H9 (cell line): Measurements from ENCODE around the gene FYN. TPM values are rescaled to one million over a fixed set of nuclear protein-coding genes. Genes with fewer than 3 reads are reported as not detected.

Experiments
- DNase-seq: peaks from one replicate; pipeline ENCODE4 v3.0.0-alpha.2; 2017
- H2AFZ ChIP-seq: one replicate; pipeline ENCODE4 v1.6.1; 2013; ENCODE audit warnings: mild to moderate bottlenecking, low read length, control low read depth, moderate library complexity
- H2AK5ac ChIP-seq: 2 replicates; pipeline ENCODE4 v1.6.1; 2013; ENCODE audit warnings: low read length, control low read depth, mixed read lengths; ENCODE audit not compliant: insufficient read length
- H2BK120ac ChIP-seq: one replicate; pipeline ENCODE4 v1.6.1; 2013; ENCODE audit warnings: low read depth, mild to moderate bottlenecking, low read length, control low read depth, inconsistent platforms; ENCODE audit not compliant: poor library complexity, severe bottlenecking
- H2BK12ac ChIP-seq: 2 replicates; pipeline ENCODE4 v1.6.1; 2013; ENCODE audit warnings: low read length, control low read depth, mixed read lengths, low read depth; ENCODE audit not compliant: insufficient read length
- H2BK15ac ChIP-seq: 2 replicates; pipeline ENCODE4 v1.6.1; 2013; ENCODE audit warnings: low read depth, low read length, control low read depth
- H2BK20ac ChIP-seq: one replicate; pipeline ENCODE4 v1.6.1; 2013; ENCODE audit warnings: low read depth, mild to moderate bottlenecking, low read length, control low read depth, inconsistent platforms; ENCODE audit not compliant: poor library complexity, severe bottlenecking
- H2BK5ac ChIP-seq: 2 replicates; pipeline ENCODE4 v1.6.1; 2013; ENCODE audit warnings: low read length, control low read depth, mixed read lengths; ENCODE audit not compliant: insufficient read length
- H3K14ac ChIP-seq: 2 replicates; pipeline ENCODE4 v1.6.1; 2013; ENCODE audit warnings: low read length, control low read depth; ENCODE audit not compliant: insufficient read depth
- H3K18ac ChIP-seq: 2 replicates; pipeline ENCODE4 v1.6.1; 2013; ENCODE audit warnings: low read depth, mild to moderate bottlenecking, mixed read lengths, low read length, control low read depth; ENCODE audit not compliant: insufficient read length
- H3K23ac ChIP-seq: 2 replicates; pipeline ENCODE4 v1.6.1; 2013; ENCODE audit warnings: low read length, control low read depth, mixed read lengths, low read depth; ENCODE audit not compliant: insufficient read length
- H3K23me2 ChIP-seq: 2 replicates; pipeline ENCODE4 v1.6.1; 2013; ENCODE audit warnings: low read depth, mild to moderate bottlenecking, mixed read lengths, low read length, control low read depth; ENCODE audit not compliant: insufficient read length, poor library complexity, severe bottlenecking
- H3K27ac ChIP-seq: 2 replicates; pipeline ENCODE4 v1.5.1; 2013; ENCODE audit warnings: low read length, control low read depth, mixed read lengths, low read depth; ENCODE audit not compliant: insufficient read length
- H3K27me3 ChIP-seq: 2 replicates; pipeline ENCODE4 v1.6.1; 2013; ENCODE audit warnings: low read length, control low read depth, inconsistent platforms; ENCODE audit not compliant: insufficient read depth
- H3K4ac ChIP-seq: 2 replicates; pipeline ENCODE4 v1.6.1; 2013; ENCODE audit warnings: low read depth, mild to moderate bottlenecking, control low read depth, inconsistent platforms, low read length, moderate library complexity
- H3K4me1 ChIP-seq: 2 replicates; pipeline ENCODE4 v1.6.1; 2013; ENCODE audit warnings: low read length, control low read depth, inconsistent platforms; ENCODE audit not compliant: insufficient read depth
- H3K4me2 ChIP-seq: 2 replicates; pipeline ENCODE4 v1.6.1; 2013; ENCODE audit warnings: low read length, control low read depth, mixed read lengths; ENCODE audit not compliant: insufficient read length, insufficient read depth
- H3K56ac ChIP-seq: 2 replicates; pipeline ENCODE4 v1.6.1; 2013; ENCODE audit warnings: low read depth, mild to moderate bottlenecking, mixed read lengths, low read length, control low read depth; ENCODE audit not compliant: insufficient read length
- H3K79me1 ChIP-seq: 2 replicates; pipeline ENCODE4 v1.6.1; 2013; ENCODE audit warnings: low read depth, mild to moderate bottlenecking, moderate library complexity, low read length, control low read depth, inconsistent platforms; ENCODE audit not compliant: insufficient read depth, poor library complexity, severe bottlenecking
- H3K79me2 ChIP-seq: 2 replicates; pipeline ENCODE4 v1.6.1; 2013; ENCODE audit warnings: low read length, control low read depth, inconsistent platforms; ENCODE audit not compliant: insufficient read depth
- H3K9ac ChIP-seq: 2 replicates; pipeline ENCODE4 v1.6.1; 2013; ENCODE audit warnings: low read length, control low read depth, mixed read lengths; ENCODE audit not compliant: insufficient read length; ENCODE audit errors: extremely low read depth
- H3K9me3 ChIP-seq: one replicate; pipeline ENCODE4 v1.6.1; 2013; ENCODE audit warnings: low read depth, low read length, inconsistent platforms; ENCODE audit not compliant: control insufficient read depth
- H3T11ph ChIP-seq: one replicate; pipeline ENCODE4 v1.6.1; 2013; ENCODE audit warnings: mild to moderate bottlenecking, low read length, control low read depth, inconsistent platforms
- H4K20me1 ChIP-seq: one replicate; pipeline ENCODE4 v1.6.1; 2013; ENCODE audit not compliant: control insufficient read depth, insufficient read length, insufficient read depth
- H4K5ac ChIP-seq: 2 replicates; pipeline ENCODE4 v1.6.1; 2013; ENCODE audit warnings: low read depth, mild to moderate bottlenecking, mixed read lengths, low read length, control low read depth; ENCODE audit not compliant: insufficient read length
- H4K8ac ChIP-seq: replicated peaks from 2 replicates; pipeline ENCODE4 v1.6.1; 2013; ENCODE audit warnings: low read length, control low read depth, mixed read lengths, low read depth; ENCODE audit not compliant: insufficient read length
- H4K91ac ChIP-seq: 2 replicates; pipeline ENCODE4 v1.6.1; 2013; ENCODE audit warnings: low read depth, mild to moderate bottlenecking, moderate library complexity, mixed read lengths, low read length, control low read depth; ENCODE audit not compliant: insufficient read length
- H3K27ac Mint-ChIP-seq, 3 experiments: 2 replicates in 2 of 3; 3 replicates in 1 of 3; pipeline ENCODE4 v1.8.0; 2020 to 2021; ENCODE audit warnings: mixed read lengths in 3 of 3, mild to moderate bottlenecking in 1 of 3, moderate library complexity in 1 of 3
- H3K27me3 Mint-ChIP-seq: 2 replicates; pipeline ENCODE4 v1.8.0; 2021; ENCODE audit warnings: low read depth, mild to moderate bottlenecking, moderate library complexity, mixed read lengths
- H3K36me3 Mint-ChIP-seq, 3 experiments: 2 replicates in 2 of 3; 3 replicates in 1 of 3; pipeline ENCODE4 v1.8.0; 2020 to 2021; ENCODE audit warnings: low read depth in 3 of 3, mixed read lengths in 3 of 3; ENCODE audit not compliant: insufficient read depth in 1 of 3
- H3K4me1 Mint-ChIP-seq, 2 experiments: 2 replicates each; pipeline ENCODE4 v1.8.0; 2020; ENCODE audit warnings: mixed read lengths in 2 of 2
- H3K4me3 Mint-ChIP-seq, 2 experiments: 2 replicates in 1 of 2; 3 replicates in 1 of 2; pipeline ENCODE4 v1.8.0; 2020 to 2021; ENCODE audit warnings: mild to moderate bottlenecking in 2 of 2, mixed read lengths in 2 of 2, moderate library complexity in 1 of 2
- H3K9me3 Mint-ChIP-seq, 2 experiments: 2 replicates in 1 of 2; 3 replicates in 1 of 2; pipeline ENCODE4 v1.8.0; 2020; ENCODE audit warnings: mild to moderate bottlenecking in 2 of 2, mixed read lengths in 2 of 2, moderate library complexity in 1 of 2
- WGBS: extraction: QIAGEN DNeasy Blood & Tissue Kit; methylation state at CpG from one replicate; pipeline ENCODE4 v1.1.7; 2013; ENCODE audit warnings: missing lambda C conversion rate, low lambda C conversion rate, mixed read lengths; ENCODE audit not compliant: insufficient read length; ENCODE audit errors: extremely low coverage; 5-methylcytosine and 5-hydroxymethylcytosine counted together
- total RNA-seq: library from RNA; stranded (reverse); gene quantifications from 2 replicates; pipeline ENCODE4 v1.2.1, GENCODE V29; 2021
- TF ChIP-seq, protein P1 (sequence below): fragments of 200-600 bp; sonication (generic); conservative IDR thresholded peaks from 3 replicates; pipeline ENCODE4 v1.8.0; 2021; ENCODE audit warnings: antibody characterized with exemption, mild to moderate bottlenecking

FYN gene
- total RNA-seq, 1 experiment from 2014 or later = 64.8 TPM

DNA sequence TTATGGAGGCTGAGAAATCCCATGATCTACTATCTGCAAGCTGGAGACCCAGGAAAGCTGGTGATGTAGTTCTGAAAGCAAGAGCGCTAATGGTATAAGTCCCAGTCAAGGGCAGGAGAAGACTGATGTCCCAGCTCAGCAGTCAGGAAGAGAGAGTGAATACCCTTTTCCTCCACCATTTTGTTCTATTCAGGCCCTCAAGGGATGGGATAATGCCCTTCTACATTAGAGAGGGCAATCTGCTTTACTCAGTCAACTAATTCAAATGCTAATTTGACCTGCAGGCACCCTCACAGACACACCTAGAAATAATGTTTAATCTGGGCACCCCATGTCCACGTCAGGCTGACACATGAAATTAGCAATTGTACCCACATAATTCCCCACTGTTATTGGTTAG is 10.8 kb upstream of the FYN start:
- Histone ChIP-seq H4K8ac (no peak overlapping the region), H3K4me2 (no peak overlapping the region), H3K9ac (no peak overlapping the region), H3T11ph (no peak overlapping the region), H2BK20ac (no peak overlapping the region), H3K27ac (no peak overlapping the region), H2BK15ac (no peak overlapping the region), H2BK12ac (no peak overlapping the region), H3K27me3 (no peaks in the 10 kb centered on the region), H2BK5ac (no peak overlapping the region), H3K18ac (no peak overlapping the region), H4K5ac (no peak overlapping the region), H3K23ac (no peak overlapping the region), H3K79me1 (no peaks in the 10 kb centered on the region), H3K79me2 (no peaks in the 10 kb centered on the region), H3K23me2 (no peaks in the 10 kb centered on the region), H3K14ac (no peak overlapping the region), H2AFZ (no peak overlapping the region), H3K9me3 (no peaks in the 10 kb centered on the region), H4K91ac (no peak overlapping the region), H3K56ac (no peak overlapping the region), H2AK5ac (no peak overlapping the region), H3K4me1 (peaks cover 12% of the 10 kb centered on the region; the same call in 1 of the 2 replicates), H2BK120ac (no peak overlapping the region), H4K20me1 (no peaks in the 10 kb centered on the region), H3K4ac (no peak overlapping the region)
- TF ChIP-seq, protein P1, sequence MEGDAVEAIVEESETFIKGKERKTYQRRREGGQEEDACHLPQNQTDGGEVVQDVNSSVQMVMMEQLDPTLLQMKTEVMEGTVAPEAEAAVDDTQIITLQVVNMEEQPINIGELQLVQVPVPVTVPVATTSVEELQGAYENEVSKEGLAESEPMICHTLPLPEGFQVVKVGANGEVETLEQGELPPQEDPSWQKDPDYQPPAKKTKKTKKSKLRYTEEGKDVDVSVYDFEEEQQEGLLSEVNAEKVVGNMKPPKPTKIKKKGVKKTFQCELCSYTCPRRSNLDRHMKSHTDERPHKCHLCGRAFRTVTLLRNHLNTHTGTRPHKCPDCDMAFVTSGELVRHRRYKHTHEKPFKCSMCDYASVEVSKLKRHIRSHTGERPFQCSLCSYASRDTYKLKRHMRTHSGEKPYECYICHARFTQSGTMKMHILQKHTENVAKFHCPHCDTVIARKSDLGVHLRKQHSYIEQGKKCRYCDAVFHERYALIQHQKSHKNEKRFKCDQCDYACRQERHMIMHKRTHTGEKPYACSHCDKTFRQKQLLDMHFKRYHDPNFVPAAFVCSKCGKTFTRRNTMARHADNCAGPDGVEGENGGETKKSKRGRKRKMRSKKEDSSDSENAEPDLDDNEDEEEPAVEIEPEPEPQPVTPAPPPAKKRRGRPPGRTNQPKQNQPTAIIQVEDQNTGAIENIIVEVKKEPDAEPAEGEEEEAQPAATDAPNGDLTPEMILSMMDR = no peak
- WGBS = no CpG with 5 or more reads among the region's 2 CpGs
- peaks cover 29 to 33% of the 10 kb centered on the region in 2 experiments for H3K4me1 Mint-ChIP-seq
- DNase-seq = no peak
- H3K36me3 Mint-ChIP-seq = peaks cover 2 to 11% (median 2%) of the 10 kb centered on the region in 3 experiments; a peak in 5 of 7 replicates
- H3K4me3 Mint-ChIP-seq = no peak overlapping the region
- H3K27ac Mint-ChIP-seq = peak overlapping the region in 2 of 3 experiments; percentile 1 to 52; a peak in 2 of 7 replicates
- H3K9me3 Mint-ChIP-seq = peaks cover 5 to 9% of the 10 kb centered on the region in 2 experiments; a peak in 4 of 5 replicates
- peaks cover 17% of the 10 kb centered on the region for H3K27me3 Mint-ChIP-seq
